ENCODE measurements around the gene MSMP.

- no peak for TF ChIP-seq CTCF (IDR thresholded peaks at IDR 0.05)
- no peak for TF ChIP-seq POLR2A (IDR thresholded peaks at IDR 0.05)
These were observed 21.9 kb upstream of the MSMP start for GRCh38 chr9:35776018-35776417.
